GM12878 (cell line): ENCODE measurements around the gene SPATA24. TPM values are rescaled to one million over a fixed set of nuclear protein-coding genes. Genes with fewer than 3 reads are reported as not detected.

ENCODE experiments used
- ATF7 ChIP-seq: fragments of 450-650 bp; IDR thresholded peaks from 2 replicates; pipeline ENCODE4 v1.6.1; 2016; ENCODE audit warnings: low read depth, mild to moderate bottlenecking
- BHLHE40 ChIP-seq, 2 experiments: fragments of 450-650 bp in 1 of 2; IDR thresholded peaks; 2 replicates each; pipeline ENCODE4 v1.6.1; 2011 to 2017; ENCODE audit warnings: low read depth in 2 of 2, borderline replicate concordance in 1 of 2, improper control_type of control experiment in 1 of 2, low read length in 1 of 2, mild to moderate bottlenecking in 1 of 2
- CBX5 ChIP-seq: sonication (generic); IDR thresholded peaks from 2 replicates; pipeline ENCODE4 v1.6.1; 2016; ENCODE audit warnings: low read depth, moderate library complexity, mild to moderate bottlenecking, inconsistent platforms
- CEBPB ChIP-seq, 2 experiments: fragments of 150-350 bp in 1 of 2; IDR thresholded peaks; 2 replicates each; pipeline ENCODE4 v1.6.1; 2012 to 2014; ENCODE audit warnings: low read depth in 2 of 2, low read length in 2 of 2, borderline replicate concordance in 1 of 2, inconsistent platforms in 1 of 2
- CREM ChIP-seq: IDR thresholded peaks from 2 replicates; pipeline ENCODE4 v1.6.1; 2014; ENCODE audit warnings: antibody characterized with exemption, low read depth
- CUX1 ChIP-seq: IDR thresholded peaks from 2 replicates; pipeline ENCODE4 v1.6.1; 2012; ENCODE audit warnings: improper control_type of control experiment, low read depth, low read length; ENCODE audit not compliant: insufficient replicate concordance
- E2F4 ChIP-seq: IDR thresholded peaks from 2 replicates; pipeline ENCODE4 v1.6.1; 2012; ENCODE audit warnings: low read depth, low read length, improper control_type of control experiment
- HDAC2 ChIP-seq: fragments of 200-600 bp; sonication (generic); IDR thresholded peaks from 2 replicates; pipeline ENCODE4 v1.6.1; 2017
- IKZF2 ChIP-seq, 2 experiments: fragments of 450-650 bp; IDR thresholded peaks; 2 replicates each; pipeline ENCODE4 v1.6.1; 2017; ENCODE audit warnings: mild to moderate bottlenecking in 2 of 2, moderate library complexity in 2 of 2
- MLLT1 ChIP-seq: fragments of 450-650 bp; IDR thresholded peaks from 2 replicates; pipeline ENCODE4 v1.6.1; 2016; ENCODE audit warnings: mild to moderate bottlenecking
- MXI1 ChIP-seq: fragments of 150-350 bp; IDR thresholded peaks from 2 replicates; pipeline ENCODE4 v1.6.1; 2011; ENCODE audit warnings: low read depth, mild to moderate bottlenecking, inconsistent platforms, low read length, improper control_type of control experiment
- MYB ChIP-seq: fragments of 150-350 bp; IDR thresholded peaks from 2 replicates; pipeline ENCODE4 v1.6.1; 2014; ENCODE audit warnings: mild to moderate bottlenecking, low read depth, low read length, borderline replicate concordance
- NR2C1 ChIP-seq: fragments of 450-650 bp; IDR thresholded peaks from 2 replicates; pipeline ENCODE4 v1.6.1; 2017; ENCODE audit warnings: antibody characterized with exemption, mild to moderate bottlenecking, moderate library complexity
- POLR2AphosphoS5 ChIP-seq: IDR thresholded peaks from 2 replicates; pipeline ENCODE4 v1.6.1; 2011; ENCODE audit warnings: mild to moderate bottlenecking, low read length, inconsistent platforms
- RBBP5 ChIP-seq: fragments of 200-600 bp; sonication (generic); conservative IDR thresholded peaks from 2 replicates; pipeline ENCODE4 v1.6.1; 2016
- SMC3 ChIP-seq: IDR thresholded peaks from 2 replicates; pipeline ENCODE4 v1.6.1; 2011; ENCODE audit warnings: low read length, improper control_type of control experiment, borderline replicate concordance
- STAT3 ChIP-seq: IDR thresholded peaks from 2 replicates; pipeline ENCODE4 v1.6.1; 2011; ENCODE audit warnings: low read depth, low read length, improper control_type of control experiment
- TCF12 ChIP-seq: IDR thresholded peaks from 2 replicates; pipeline ENCODE4 v1.6.1; 2011; ENCODE audit warnings: low read depth, mild to moderate bottlenecking, low read length
- ZBED1 ChIP-seq: IDR thresholded peaks from 2 replicates; pipeline ENCODE4 v1.6.1; 2016; ENCODE audit warnings: borderline replicate concordance
- ZNF207 ChIP-seq: fragments of 450-650 bp; IDR thresholded peaks from 2 replicates; pipeline ENCODE4 v1.6.1; 2014; ENCODE audit warnings: antibody characterized with exemption, mild to moderate bottlenecking, borderline replicate concordance
- ZNF274 ChIP-seq: IDR thresholded peaks from one replicate; pipeline ENCODE4 v1.8.0; 2011; ENCODE audit not compliant: insufficient read length, insufficient read depth
- polyA plus RNA-seq, 11 experiments: library from polyadenylated mRNA; depleted of rRNA in 4 of 11; unstranded in 6 of 11; stranded (reverse) in 5 of 11; fragments of >200 nt; fragmentation: Nextera tagmentation in 4 of 11; fragmentation: Illumina TruSeq in 1 of 11; extraction: Ambion mirVana in 4 of 11; extraction: Trizol in 1 of 11; gene quantifications; 1 replicate in 1 of 11; 2 replicates in 10 of 11; pipeline versions ENCODE4 v1.2.1 to v1.2.3, GENCODE V29; 2011 to 2016; ENCODE audit warnings: inconsistent platforms in 2 of 11, missing spikeins in 2 of 11, low read depth in 1 of 11
- total RNA-seq, 4 experiments: library from RNA; depleted of rRNA in 3 of 4; stranded (reverse); fragments of >200 nt in 3 of 4; fragmentation: Illumina TruSeq in 1 of 4; extraction: Trizol in 1 of 4; gene quantifications; 2 replicates each; pipeline versions ENCODE4 v1.2.1 to v1.2.3, GENCODE V29; 2013 to 2021

Gene SPATA24
- total and polyA plus RNA-seq, 10 of the 15 experiments (the other 5 are each of a cell fraction or from before 2014, with no cell fraction given), result 4.1 to 9.8 (median 7.3) TPM

GRCh38 chr5:139392324-139392677 lies 11.6 kb downstream of the SPATA24 start (continued):
- no peak for TF ChIP-seq CUX1
- TF ChIP-seq TCF12, result 0 out of 2 replicates have a peak, but pooled peaks have one; percentile 4
- TF ChIP-seq ZNF274, result no peak
- no peak for TF ChIP-seq MLLT1
- TF ChIP-seq CBX5, result no peak
- no peak for TF ChIP-seq ZBED1
- TF ChIP-seq HDAC2, result no peak
- no peak for TF ChIP-seq POLR2AphosphoS5
- TF ChIP-seq RBBP5, result no peak
- no peak for TF ChIP-seq CREM
- TF ChIP-seq CEBPB (IDR thresholded peaks at IDR 0.05; ENCODE audit: borderline replicate concordance in 1 of 2, low read depth in 2 of 2, low read length in 2 of 2), result no peak
- TF ChIP-seq MYB, result no peak
- TF ChIP-seq BHLHE40 (IDR thresholded peaks at IDR 0.05; ENCODE audit: borderline replicate concordance in 1 of 2, low read depth in 2 of 2, low read length in 1 of 2), result no peak
- TF ChIP-seq IKZF2 (IDR thresholded peaks at IDR 0.05), result no peak
- no peak for TF ChIP-seq ATF7
- TF ChIP-seq E2F4, result no peak
- no peak for TF ChIP-seq SMC3
- 0 out of 2 replicates have a peak, but pooled peaks have one; percentile 46 for TF ChIP-seq ZNF207
- TF ChIP-seq NR2C1, result 0 out of 2 replicates have a peak, but pooled peaks have one; percentile 21
- no peak for TF ChIP-seq MXI1
- TF ChIP-seq STAT3, result no peak
